ENCODE results near the gene LRMDA.

LRMDA gene

DNA sequence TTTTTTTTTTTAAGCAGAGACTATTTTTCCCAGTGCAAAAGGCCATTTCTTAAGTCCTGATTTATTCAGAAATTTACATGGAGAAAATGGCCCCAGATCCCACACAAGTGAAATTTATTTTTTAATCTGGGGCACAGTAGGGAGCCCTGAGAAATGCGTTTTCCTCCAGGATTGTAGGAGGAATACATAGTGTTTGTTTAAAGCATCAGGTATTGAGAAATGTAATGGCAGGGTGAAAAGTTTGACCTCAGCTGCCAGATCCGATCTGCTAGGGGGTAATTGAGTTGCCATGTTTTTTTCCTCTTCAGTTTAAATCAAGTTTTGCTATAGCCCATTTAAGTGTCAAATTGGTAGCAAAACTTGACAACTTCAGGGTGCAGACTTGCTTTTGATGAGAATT, 110.0 kb downstream of the LRMDA start:
- no peak for TF ChIP-seq ZBTB7A (IDR thresholded peaks at IDR 0.05; ENCODE audit: low read depth)
- TF ChIP-seq TEAD4 (IDR thresholded peaks at IDR 0.05), result no peak
- TF ChIP-seq, protein P1, sequence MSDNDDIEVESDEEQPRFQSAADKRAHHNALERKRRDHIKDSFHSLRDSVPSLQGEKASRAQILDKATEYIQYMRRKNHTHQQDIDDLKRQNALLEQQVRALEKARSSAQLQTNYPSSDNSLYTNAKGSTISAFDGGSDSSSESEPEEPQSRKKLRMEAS (IDR thresholded peaks at IDR 0.05), result no peak
- TF ChIP-seq CEBPB (IDR thresholded peaks at IDR 0.05), result no peak
- no peak for TF ChIP-seq CREB1 (IDR thresholded peaks at IDR 0.05; ENCODE audit: low read depth)
- no peak for TF ChIP-seq USF1 (IDR thresholded peaks at IDR 0.05)
- TF ChIP-seq TCF12 (IDR thresholded peaks at IDR 0.05; ENCODE audit: low read depth), result no peak
- no peak for TF ChIP-seq RAD21 (IDR thresholded peaks at IDR 0.05; ENCODE audit: low read depth)

DNA sequence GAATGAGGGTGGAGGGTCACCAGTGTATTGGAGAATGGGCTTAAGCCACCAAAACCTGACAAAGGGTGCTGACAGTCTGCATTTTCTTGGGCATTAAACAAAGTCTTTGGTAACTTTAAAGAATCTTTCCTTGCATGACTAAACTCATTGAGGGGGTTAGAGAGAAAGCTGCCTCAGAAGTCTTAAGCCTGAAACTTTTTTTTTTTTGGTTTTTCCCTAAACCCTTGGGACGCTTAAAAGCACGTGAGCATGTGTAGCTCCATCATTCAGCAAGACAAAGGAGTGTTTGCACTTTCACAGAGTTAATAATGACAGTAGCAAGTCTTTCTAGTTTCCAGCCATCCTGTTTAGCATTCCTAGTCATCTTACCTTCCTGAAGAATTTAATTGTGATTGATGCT, 110.7 kb downstream of the LRMDA start:
- TF ChIP-seq YY1 (IDR thresholded peaks at IDR 0.05; ENCODE audit: low read depth), result no peak
- TF ChIP-seq TCF12 (IDR thresholded peaks at IDR 0.05; ENCODE audit: low read depth), result no peak
- no peak for TF ChIP-seq TAF1 (IDR thresholded peaks at IDR 0.05; ENCODE audit: low read depth)
- TF ChIP-seq USF1 (IDR thresholded peaks at IDR 0.05), result no peak
- TF ChIP-seq NFIC (IDR thresholded peaks at IDR 0.05), result no peak
- no peak for TF ChIP-seq RAD21 (IDR thresholded peaks at IDR 0.05; ENCODE audit: low read depth)
- TF ChIP-seq, protein P1 (IDR thresholded peaks at IDR 0.05), result no peak
- no peak for TF ChIP-seq CEBPB (IDR thresholded peaks at IDR 0.05)
- TF ChIP-seq ZBTB7A (IDR thresholded peaks at IDR 0.05; ENCODE audit: low read depth), result no peak

- no peak for TF ChIP-seq RAD21 (IDR thresholded peaks at IDR 0.05; ENCODE audit: low read depth)
- TF ChIP-seq TAF1 (IDR thresholded peaks at IDR 0.05; ENCODE audit: low read depth), result no peak
- TF ChIP-seq CREB1 (IDR thresholded peaks at IDR 0.05; ENCODE audit: low read depth), result no peak
- TF ChIP-seq ZBTB7A (IDR thresholded peaks at IDR 0.05; ENCODE audit: low read depth), result no peak
- TF ChIP-seq TCF12 (IDR thresholded peaks at IDR 0.05; ENCODE audit: low read depth), result no peak
- no peak for TF ChIP-seq REST (IDR thresholded peaks at IDR 0.05; ENCODE audit: low read depth)
- TF ChIP-seq CEBPB (IDR thresholded peaks at IDR 0.05), result no peak
- no peak for TF ChIP-seq EP300 (IDR thresholded peaks at IDR 0.05; ENCODE audit: borderline replicate concordance)
- TF ChIP-seq USF1 (IDR thresholded peaks at IDR 0.05), result no peak
- no peak for TF ChIP-seq FOXM1 (IDR thresholded peaks at IDR 0.05; ENCODE audit: borderline replicate concordance, low read depth)
Observed at GRCh38 chr10:75542906-75543305, 111.5 kb downstream of the LRMDA start.

DNA sequence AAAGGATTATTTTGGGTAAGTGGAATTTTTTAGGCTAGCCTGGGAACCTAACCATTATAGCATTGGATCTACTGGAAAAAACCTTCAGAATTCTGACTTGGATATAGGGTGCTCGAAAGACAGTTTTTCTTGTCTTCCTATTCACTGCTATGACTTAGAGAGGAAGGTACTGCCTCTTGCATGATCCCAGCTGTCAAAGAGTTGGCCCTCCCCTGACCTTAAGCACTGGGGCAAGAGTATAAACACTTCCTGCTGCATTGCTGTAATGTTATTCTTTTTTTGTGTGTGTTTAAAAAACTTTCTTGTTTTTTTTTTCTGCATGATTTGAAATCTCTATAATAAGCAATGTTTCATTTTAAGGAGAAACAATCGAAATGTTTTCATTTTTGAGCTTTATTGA, 113.0 kb downstream of the LRMDA start:
- TF ChIP-seq RAD21 (IDR thresholded peaks at IDR 0.05; ENCODE audit: low read depth) (no peak), YY1 (IDR thresholded peaks at IDR 0.05; ENCODE audit: low read depth) (no peak), REST (IDR thresholded peaks at IDR 0.05; ENCODE audit: low read depth) (no peak), CREB1 (IDR thresholded peaks at IDR 0.05; ENCODE audit: low read depth) (no peak), FOXM1 (IDR thresholded peaks at IDR 0.05; ENCODE audit: borderline replicate concordance, low read depth) (no peak), EP300 (IDR thresholded peaks at IDR 0.05; ENCODE audit: borderline replicate concordance) (no peak), ZBTB7A (IDR thresholded peaks at IDR 0.05; ENCODE audit: low read depth) (no peak), TAF1 (IDR thresholded peaks at IDR 0.05; ENCODE audit: low read depth) (no peak)
- TF ChIP-seq, protein P1 (IDR thresholded peaks at IDR 0.05), result no peak

- TF ChIP-seq TCF12 (IDR thresholded peaks at IDR 0.05; ENCODE audit: low read depth), result no peak
- TF ChIP-seq CEBPB (IDR thresholded peaks at IDR 0.05), result no peak
- TF ChIP-seq FOXM1 (IDR thresholded peaks at IDR 0.05; ENCODE audit: borderline replicate concordance, low read depth), result no peak
- TF ChIP-seq REST (IDR thresholded peaks at IDR 0.05; ENCODE audit: low read depth), result no peak
- TF ChIP-seq ZBTB7A (IDR thresholded peaks at IDR 0.05; ENCODE audit: low read depth), result no peak
- no peak for TF ChIP-seq NFIC (IDR thresholded peaks at IDR 0.05)
- no peak for TF ChIP-seq CREB1 (IDR thresholded peaks at IDR 0.05; ENCODE audit: low read depth)
- TF ChIP-seq USF1 (IDR thresholded peaks at IDR 0.05), result no peak
- TF ChIP-seq TEAD4 (IDR thresholded peaks at IDR 0.05), result no peak
Observed at GRCh38 chr10:75544993-75545706, 113.7 kb downstream of the LRMDA start.

All from Ishikawa (cell line).